CD4-positive, alpha-beta T cell treated with Interleukin-15 for 4 hours (primary cell): Measurements from ENCODE around the gene CAPN12.
A peak's percentile ranks its signal among the peaks of the same experiment; 100 is the strongest.

ENCODE experiments used
- DNase-seq: peaks from one replicate; pipeline ENCODE4 v3.0.0-alpha.2; 2020; ENCODE audit warnings: low spot score

The CAPN12 gene

DNA sequence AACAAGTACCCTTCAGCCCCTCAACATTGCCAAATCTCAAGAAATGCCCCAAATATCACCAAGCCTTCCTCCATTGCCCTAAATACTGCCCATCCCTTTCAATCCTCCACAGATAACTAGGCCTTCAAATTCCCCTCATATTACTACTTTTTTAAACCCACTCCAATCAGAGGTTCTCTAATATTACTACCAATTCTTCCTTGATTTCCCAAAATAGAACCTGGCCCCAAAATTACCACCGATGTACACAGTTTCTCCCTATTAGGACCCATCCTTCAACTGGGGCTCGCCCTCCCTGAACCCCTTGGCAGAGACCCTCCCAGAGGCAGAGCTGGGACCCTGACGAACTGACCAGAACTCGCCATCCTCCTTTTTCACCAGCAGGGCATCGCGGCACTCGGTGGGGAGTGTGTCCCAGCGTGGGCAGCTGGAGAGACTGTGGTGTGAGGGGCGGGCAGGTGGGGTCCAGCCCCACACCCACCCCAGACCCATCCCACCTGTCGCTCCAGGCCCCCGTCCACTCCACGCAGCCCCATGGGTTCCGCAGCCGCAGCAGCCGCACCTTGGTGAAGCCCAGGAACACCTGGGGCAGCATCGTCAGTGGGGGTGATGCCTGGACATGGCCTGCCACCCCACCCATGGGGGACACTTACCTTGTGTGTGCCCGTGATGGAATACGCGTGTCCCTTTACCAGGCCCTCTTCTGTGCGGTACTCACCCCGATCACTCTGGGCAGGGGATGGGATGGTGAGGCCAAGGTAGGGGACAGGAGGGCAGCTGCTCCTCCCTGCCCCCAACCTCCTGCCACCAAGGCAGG lies 6.1 kb downstream of the CAPN12 start:
- no peak for DNase-seq

DNA sequence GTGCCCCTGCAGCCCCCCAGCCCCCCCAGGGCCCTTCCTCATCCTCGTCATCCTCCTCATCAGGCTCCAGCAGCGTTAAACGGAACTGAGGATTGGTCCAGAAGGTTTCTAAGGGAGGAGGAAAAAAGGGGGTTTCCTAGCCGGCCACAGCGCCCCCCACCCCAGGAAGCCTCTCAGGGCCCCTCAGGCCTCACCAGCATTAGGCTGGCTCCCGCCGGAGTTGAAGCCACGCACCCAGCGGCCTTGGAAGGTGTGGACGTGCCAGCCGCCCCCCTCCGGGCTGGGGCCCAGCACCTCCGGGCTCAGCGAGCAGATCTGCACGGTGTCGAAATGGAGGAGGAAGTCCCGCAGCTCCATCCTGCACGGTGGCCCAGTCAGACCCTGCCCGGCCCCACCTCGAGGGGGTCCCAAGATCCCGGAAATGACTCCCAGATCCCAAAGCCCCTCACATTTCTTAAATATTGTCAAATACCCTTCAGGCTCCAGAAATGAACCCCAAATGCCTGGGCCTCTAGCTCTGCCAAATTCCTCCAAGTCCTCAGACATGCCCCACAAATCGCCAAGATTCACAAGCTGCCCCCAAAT lies 6.9 kb downstream of the CAPN12 start:
- no peak for DNase-seq

DNA sequence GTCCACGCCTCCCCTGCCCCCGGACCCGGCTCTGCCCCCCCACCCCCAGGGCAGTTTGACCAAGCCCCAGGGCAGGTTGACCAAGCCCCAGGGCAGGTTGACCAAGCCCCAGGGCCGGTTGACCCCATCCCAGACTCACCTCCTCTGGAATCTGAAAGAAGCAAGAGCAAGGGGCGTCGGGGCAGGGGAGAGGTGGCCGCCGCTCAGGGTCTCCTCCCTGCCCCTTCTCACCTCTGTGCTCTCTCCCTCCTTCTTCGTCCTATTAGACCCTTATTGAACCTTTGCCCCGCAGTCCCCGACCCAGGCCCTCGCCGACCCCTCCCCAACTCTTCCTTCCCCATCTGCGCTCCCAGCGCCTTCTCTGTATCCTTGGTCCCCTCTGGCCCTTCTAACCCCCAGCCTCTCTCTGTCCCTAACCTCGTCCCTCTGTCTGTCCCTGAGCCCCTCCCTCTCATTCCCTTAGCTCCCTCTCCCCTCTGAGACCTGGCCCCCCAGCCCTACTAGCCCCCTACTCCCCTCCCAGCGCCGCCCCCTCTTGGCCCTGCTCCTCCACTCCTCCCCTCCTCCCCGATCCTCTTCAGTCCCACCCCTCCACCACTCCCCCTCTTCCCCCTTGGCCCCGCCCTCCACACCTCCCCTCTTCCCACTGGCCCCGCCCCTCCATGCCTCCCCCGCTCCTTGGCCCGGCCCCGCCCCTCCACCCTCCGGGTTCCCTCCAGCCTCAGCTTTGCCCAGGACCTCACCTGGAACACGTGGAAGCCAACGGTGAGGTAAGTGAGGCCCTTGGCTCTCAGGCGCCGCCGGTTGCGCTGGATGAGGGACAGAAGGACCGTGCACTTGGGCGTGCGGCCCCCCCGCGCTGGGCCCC lies 7.6 kb downstream of the CAPN12 start:
- peak; percentile 44 for DNase-seq

DNA sequence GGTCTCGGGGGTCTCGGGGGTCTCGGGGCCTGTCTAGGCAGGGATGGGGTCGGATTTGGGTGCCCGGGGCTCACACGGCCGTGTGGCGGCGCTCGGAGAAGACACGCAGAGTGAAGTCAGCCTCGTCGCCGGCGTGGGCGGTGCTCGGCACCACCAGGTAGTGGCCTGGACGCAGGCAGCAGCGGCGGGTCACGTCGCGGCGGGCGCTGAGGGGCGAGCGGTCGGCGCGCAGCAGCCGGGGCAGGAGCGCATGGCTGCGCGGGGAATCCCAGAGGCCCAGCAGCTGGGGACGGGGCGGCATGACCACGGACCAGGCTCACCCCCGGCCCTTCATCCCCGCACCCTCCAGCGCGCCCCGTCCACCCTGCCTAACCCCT lies 8.2 kb downstream of the CAPN12 start:
- peak; percentile 41 for DNase-seq

DNA sequence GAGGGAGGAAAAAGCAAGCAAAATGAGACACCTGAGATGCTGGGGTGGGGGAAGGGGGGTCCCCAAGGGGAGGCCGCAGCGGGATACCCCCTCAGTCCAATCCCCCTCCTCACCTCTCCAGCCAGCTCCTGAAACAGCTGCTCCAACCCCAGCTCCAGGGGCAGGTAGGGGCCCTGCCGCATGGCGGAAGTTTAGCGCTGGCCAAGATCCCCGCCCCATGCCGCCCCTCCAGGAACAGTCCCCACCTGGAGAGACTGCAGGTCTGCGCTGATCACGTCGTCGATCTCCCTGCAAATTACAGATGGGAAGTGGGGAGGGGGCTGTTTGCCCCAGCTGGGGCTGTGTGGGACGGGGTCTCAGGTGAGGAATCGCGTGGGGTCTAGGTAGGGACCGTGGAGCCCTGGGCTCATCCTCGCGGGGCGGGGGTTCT lies 9.0 kb downstream of the CAPN12 start:
- no peak for DNase-seq

DNA sequence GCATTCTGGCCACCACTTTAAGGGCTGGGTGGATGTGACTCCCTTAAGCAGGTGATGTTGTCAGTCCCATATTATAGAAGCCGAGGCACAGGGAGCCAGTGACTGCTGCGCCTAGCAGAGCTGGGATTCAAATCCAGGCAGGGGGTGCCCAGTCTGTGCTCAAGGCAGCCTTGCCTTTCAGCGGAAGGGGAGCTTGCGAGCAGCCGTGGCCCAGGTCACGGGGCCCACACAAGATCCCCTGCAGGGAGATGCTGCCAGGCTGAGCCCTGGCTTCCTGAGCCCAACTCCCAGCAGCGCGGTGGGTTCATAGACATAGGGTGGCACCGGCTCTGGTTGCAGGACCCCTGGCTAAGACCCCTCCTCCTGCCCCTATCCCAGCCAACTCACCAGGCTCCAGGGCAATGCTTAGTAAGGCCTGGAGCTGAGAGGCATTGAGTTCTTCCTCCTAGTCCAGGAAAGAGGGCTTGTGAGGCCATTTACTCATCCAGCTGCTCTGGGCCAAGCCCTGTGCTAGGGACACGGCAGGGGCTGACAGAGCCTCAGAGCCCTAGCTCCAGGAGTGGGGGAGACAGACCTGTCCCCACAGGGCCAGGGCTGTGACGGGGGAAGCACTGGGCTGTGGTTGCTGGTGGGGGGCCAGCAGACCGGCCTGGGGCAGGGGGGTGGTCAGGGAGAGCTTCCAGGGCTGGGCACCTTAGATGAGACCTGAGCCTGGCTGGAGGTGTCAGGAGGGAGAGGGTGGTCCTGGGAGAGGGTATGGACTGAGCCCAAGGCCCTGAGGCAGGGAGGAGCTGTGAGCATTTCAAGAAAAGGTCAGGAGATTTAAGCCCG lies 9.6 kb downstream of the CAPN12 start:
- peak; percentile 20 for DNase-seq

DNA sequence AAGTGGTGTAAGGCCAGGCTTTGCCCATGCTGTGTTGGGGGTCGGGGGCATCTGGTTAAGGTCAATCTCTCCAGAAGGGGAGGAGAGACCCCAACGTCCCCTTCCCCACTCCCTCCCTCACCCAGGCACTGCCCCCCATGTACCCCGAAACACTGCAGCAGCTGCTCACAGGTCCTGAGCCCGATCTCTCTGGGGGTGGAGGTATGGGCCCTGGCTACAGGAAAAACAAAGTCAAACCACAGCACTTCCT lies 10.2 kb downstream of the CAPN12 start:
- no peak for DNase-seq

DNA sequence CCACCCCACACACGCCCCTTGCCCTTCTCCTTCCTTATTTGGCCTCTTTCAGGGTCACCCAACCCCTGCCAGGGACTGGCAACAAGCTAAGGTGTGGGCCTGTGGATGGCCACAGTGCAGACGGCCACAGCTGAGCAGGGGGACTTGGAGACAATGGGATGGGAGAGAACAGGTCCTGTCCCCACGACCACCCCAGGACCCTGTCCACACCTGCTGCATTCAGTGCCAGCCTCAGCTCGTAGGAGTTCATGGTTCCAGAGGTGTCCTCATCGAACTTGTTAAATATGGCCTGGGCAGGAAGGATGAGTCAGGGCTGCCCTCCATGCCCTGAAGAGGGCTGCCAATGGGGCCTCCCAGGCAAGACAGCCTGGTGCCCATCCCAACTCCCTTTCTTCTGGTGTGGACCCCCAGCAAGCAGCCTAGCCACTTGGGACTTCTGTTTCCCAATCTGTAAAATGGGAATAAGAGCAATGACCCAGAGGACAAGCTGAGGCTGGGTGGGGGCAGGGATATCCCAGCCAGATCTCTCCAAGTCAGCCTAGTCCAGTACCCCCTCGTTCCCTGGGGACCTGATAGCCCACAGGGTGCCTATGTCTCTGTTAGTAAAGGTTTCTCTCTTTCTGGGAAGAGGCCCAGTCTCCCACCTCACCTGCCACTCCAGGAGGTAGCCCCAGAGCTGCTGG lies 10.6 kb downstream of the CAPN12 start:
- DNase-seq: no peak

DNA sequence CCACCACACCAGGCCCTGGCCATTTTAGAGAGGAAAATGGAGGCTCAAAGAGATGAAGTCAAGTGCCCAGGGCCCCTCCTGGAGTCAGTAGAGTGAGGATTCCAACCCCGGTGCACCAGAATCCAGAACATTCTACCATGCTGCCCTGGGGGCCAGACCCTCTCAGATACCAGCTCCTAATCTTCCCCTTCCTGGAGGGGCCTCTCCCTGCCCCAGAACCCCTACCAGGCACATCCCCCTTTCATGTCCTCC lies 11.1 kb downstream of the CAPN12 start:
- no peak for DNase-seq

DNA sequence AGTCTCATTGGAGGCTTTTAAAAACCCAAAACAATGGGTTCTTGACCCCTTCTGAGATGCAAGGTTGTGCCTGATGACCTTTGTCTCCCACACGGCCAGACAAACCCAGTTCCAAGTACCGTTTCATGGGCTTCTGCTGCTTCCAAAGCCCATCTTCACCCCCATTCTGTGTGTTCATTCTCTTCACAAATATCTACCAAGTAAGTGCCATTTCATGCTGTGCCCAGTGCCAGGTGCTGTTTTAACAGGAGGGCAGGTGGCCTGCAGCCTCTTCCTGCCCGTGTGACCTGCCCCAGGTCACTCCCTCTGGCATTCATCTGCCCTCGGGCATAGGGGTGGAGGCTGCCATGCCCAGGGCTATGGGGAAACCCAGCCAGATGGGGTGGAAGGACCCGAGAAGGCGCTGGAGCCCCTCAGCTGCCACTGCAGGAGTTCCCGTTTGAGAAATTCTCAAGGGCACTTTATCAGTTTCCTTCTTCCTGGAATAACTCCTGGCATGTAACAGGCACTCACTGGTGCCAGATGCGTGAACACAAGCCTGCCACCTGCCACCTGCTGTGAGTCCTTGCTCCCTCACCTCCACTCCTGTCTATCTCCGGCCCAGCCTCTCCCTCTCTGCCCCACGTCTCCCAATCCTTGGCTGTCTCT lies 12.5 kb downstream of the CAPN12 start:
- DNase-seq: no peak

DNA sequence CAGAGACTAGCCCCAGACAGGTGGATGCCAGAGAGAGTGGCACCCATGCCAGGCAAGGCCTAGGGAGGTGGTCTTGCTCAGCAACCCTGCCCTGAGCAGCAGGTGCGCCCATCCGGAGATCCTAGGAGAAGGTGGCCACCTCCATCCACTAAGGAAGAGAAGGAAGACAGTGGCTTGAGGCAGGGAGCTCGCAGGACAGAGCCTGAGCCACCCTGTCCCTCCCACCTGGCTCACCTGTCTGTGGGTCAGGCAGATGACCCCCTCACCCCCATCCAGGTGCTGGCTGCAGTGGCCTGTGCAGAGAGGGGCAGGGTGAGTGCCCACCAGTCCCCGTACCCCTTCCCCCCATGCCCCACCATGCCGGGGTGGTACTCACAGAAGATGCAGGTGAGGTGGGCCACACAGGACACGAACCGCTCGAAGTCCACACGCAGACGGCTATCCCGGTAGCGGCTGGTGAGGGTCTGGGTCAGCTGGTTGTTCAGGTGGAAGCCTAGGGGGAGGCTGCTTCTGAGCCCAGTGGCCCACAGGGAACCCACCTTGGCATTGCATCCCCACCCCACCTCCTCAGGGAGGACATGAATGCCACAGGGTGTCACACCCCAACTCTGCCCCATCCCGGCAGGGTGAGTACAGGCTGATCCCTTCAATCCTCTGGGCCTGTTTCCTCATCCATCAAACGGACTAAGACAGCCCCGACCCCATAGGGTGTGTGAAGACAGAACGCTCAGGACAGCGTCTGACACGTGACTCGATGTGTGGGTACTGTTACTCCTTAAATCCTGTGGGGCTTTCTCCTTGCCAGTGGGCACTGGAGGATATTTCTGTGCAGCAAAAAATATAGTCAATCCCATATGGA lies 13.3 kb downstream of the CAPN12 start:
- DNase-seq: no peak

DNA sequence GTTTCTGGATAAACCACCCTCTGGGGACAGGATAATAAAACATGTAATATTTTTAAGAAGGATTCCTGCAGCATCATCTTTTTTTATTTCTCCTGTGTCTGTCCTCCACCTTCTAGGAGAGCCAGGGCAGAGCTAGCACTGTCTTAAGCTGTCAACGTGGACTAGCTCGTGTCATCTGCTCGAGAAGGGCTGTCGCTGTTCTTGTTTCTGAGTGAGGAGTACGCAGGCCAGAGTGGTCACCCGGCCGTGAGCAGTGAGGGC lies 13.9 kb downstream of the CAPN12 start:
- no peak for DNase-seq

DNA sequence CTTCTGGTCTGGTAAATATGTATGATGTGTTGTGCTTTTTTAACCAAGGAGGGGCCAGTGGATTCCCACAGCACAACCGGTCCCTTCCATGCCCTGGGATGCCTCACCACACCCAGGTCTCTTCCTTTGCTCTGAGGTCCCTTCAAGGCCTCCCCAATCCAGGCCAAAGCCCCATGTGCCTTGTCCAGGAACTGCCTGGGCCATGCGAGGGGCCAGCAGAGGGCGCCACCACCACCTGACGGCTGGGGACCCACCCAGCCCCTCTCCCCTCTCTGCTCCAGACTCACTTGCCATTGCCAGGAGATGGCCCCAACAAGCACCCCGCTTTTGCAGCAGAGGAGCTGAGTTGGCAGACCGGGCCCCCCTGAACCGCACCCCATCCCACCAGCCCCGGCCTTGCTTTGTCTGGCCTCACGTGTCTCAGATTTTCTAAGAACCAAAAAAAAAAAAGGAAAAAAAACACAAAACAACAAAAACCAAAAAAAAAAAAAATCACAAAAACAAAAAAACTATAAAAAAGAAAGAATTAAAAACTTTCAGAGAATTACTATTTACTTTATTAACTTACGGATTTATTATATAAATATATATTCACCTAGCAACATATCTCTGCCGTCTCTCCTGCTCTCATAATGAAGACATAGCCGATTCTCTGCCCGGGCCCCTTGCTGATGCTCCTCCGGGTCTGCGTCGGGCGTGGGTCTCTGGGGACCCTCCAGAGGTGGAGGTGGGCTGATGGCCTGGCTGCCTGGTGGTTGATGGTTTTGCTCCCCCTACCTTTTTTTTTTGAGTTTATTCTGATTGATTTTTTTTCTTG lies 14.4 kb downstream of the CAPN12 start:
- DNase-seq: peak; percentile 72

DNA sequence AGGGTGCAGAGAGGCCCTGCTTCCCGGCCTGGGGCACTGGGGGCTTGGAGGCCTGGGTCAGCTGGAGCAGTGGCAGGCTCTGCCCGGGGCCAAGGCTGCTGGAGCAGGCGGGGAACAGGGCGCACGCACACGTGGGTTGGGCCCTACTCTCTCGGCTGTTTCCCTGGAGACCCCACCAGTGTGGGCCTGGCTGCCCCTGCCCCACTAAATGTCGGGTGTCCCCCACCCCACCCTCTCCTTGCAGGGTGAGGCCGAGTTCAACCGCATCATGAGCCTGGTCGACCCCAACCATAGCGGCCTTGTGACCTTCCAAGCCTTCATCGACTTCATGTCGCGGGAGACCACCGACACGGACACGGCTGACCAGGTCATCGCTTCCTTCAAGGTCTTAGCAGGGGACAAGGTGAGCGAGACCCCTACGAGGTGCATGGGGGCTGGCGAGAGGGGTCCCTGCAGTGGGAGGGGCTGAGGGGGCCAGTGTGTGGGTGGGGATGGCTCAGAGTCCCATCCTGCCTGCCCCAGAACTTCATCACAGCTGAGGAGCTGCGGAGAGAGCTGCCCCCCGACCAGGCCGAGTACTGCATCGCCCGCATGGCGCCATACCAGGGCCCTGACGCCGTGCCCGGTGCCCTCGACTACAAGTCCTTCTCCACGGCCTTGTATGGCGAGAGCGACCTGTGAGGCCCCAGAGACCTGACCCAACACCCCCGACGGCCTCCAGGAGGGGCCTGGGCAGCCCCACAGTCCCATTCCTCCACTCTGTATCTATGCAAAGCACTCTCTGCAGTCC lies 15.3 kb downstream of the CAPN12 start:
- no peak for DNase-seq

DNA sequence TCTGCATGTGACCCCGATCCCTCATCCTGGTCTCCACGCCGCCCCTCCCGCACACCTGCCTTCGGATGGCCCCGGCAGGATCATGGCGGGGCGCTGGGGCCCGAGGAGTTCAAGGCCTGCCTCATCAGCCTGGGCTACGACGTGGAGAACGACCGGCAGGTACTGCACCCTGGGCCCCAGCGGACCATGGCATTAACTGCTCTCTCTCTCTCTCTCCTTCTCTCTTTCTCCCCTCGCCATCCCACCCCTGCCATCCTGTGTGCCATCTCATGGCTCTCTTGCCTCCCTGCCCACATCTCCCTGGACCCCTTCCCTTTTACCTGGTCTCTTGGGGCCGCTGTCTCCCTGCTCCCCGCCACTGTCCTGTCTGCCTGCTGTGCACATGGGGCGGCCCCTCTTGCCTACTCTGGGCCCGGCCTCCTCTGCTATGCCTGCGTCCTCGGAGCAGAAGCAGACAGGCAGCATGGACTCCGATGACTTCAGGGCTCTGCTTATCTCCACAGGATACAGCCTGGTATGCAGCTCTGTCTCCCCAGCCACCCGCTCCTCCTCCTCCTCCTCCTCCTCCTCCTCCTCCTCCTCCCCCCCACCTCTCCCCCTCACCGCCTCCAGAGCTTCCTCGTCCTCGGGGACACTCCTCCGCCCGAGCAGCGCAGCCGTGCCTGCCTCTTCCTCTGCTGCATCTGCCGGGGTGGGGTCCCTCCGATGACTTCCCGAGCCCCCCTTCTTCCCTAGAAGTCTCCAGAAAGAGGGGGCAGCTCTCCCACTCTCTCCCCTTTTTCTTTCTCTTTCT lies 16.2 kb downstream of the CAPN12 start:
- no peak for DNase-seq

DNA sequence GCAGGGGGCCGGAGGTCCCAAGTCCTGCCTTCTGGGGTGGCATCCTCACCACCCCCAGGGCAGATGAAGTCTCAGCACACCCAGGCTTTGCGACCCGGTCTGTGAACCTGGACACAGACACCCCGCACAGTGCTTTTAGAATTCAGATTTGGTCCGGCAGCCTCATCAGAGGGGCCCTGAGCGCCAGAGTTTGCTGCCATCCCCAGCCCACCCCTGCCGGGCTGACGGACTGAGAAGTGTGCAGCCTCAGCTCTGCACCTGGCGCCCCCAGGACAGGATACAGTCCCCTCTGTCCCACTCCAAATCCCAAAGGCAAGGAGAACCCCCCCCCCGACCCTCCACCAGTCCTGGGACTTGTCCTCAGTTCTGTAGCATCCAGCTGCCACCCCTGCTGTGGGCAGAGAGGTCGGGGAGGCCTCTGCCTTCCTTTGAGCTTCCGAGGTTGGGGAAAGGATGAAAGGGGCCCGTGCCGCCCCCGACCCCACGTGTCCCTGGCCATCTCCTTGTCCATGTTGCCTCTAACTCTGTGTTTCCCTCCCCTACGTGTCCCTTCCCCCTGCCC lies 16.9 kb downstream of the CAPN12 start:
- no peak for DNase-seq

DNA sequence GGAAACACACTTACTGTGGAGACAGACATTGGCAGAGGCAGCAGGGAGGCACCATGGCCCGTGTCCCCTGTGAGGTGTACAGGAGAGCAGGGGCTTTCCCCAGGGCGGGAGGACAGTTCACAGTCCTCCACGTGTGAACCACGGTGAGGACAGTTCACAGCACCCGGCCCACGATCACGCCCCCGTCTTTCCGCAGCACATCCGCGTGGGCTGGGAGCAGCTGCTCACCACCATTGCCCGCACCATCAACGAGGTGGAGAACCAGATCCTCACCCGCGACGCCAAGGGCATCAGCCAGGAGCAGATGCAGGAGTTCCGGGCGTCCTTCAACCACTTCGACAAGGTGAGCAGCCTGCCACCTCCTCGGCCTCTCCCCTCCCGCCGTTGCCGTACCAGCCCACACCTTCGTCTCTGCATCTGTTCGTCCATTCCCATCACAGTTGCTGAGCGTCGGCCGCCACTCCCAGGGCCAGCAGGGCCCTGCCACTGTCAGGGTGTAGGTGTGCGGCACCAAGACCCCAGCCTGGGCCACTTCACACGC lies 17.4 kb downstream of the CAPN12 start:
- no peak for DNase-seq

DNA sequence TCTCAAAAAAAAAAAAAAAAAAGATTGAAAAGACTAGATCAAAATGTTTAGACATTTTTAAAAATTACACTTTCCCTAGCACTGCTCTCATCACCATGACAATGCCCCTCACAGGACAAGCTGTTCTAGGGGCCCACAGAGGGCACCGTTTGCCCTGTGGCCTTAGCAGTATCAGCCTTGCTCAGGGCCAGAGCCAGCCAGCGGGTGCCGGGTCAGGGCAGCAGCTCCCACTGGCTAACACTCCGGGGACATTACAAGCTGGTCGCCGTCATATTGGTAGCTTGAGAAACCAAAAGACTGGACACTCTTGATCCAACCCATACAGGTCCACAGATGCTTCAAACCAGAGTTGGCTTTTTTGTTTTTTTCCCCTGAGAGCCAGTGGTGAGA lies 18.0 kb downstream of the CAPN12 start:
- no peak for DNase-seq
